ENCODE measurements around the gene FAM83D.

- TF ChIP-seq RAD21 (conservative IDR thresholded peaks at IDR 0.05 in 1 of 2, IDR thresholded peaks at IDR 0.05 in 1 of 2) (peak; percentile 49 to 60), ELK1 (IDR thresholded peaks at IDR 0.05; ENCODE audit: low read depth, low read length) (no peak), POLR2A (IDR thresholded peaks at IDR 0.05; ENCODE audit: low read length) (no peak), ZFP36 (IDR thresholded peaks at IDR 0.05; ENCODE audit: borderline replicate concordance, partially characterized antibody) (no peak), CTCF (IDR thresholded peaks at IDR 0.05) (peak; percentile 44), CEBPB (IDR thresholded peaks at IDR 0.05) (peak in 1 of 2 experiments; percentile 62; a peak in 1 of 4 replicates), MAX (IDR thresholded peaks at IDR 0.05) (no peak), POLR2AphosphoS2 (conservative IDR thresholded peaks at IDR 0.05; ENCODE audit: low read length) (no peak), CHD4 (IDR thresholded peaks at IDR 0.05; ENCODE audit: borderline replicate concordance) (no peak), JUN (IDR thresholded peaks at IDR 0.05) (no peak), TP53 (CRISPR knock-in tag; IDR thresholded peaks at IDR 0.05) (no peak)
These were observed 9.1 kb downstream of the FAM83D start for GRCh38 chr20:38935285-38935684.
